HEK293T (cell line): ENCODE measurements around the gene GPRASP1.

Source experiments
- ELF4 ChIP-seq: fragments of 450-650 bp; IDR thresholded peaks from 2 replicates; pipeline ENCODE4 v1.6.1; 2017; ENCODE audit warnings: antibody characterized with exemption
- FOXA1 ChIP-seq: fragments of 450-650 bp; IDR thresholded peaks from 2 replicates; pipeline ENCODE4 v1.6.1; 2016; ENCODE audit warnings: mild to moderate bottlenecking
- FOXK2 ChIP-seq: fragments of 450-650 bp; IDR thresholded peaks from 2 replicates; pipeline ENCODE4 v1.6.1; 2016; ENCODE audit warnings: mild to moderate bottlenecking
- FOXM1 ChIP-seq: fragments of 450-650 bp; IDR thresholded peaks from 2 replicates; pipeline ENCODE4 v1.6.1; 2017; ENCODE audit warnings: mild to moderate bottlenecking, borderline replicate concordance
- HDGF ChIP-seq: fragments of 450-650 bp; IDR thresholded peaks from 2 replicates; pipeline ENCODE4 v1.6.1; 2017; ENCODE audit warnings: antibody characterized with exemption, borderline replicate concordance
- LEF1 ChIP-seq: fragments of 450-650 bp; IDR thresholded peaks from 2 replicates; pipeline ENCODE4 v1.6.1; 2017; ENCODE audit warnings: mild to moderate bottlenecking, borderline replicate concordance
- NFRKB ChIP-seq: fragments of 450-650 bp; IDR thresholded peaks from 2 replicates; pipeline ENCODE4 v1.6.1; 2016; ENCODE audit warnings: mild to moderate bottlenecking, moderate library complexity
- SP1 ChIP-seq: fragments of 450-650 bp; IDR thresholded peaks from 2 replicates; pipeline ENCODE4 v1.6.1; 2017
- SUZ12 ChIP-seq: fragments of 450-650 bp; IDR thresholded peaks from 2 replicates; pipeline ENCODE4 v1.6.1; 2016; ENCODE audit warnings: mild to moderate bottlenecking
- TARDBP ChIP-seq: fragments of 450-650 bp; IDR thresholded peaks from 2 replicates; pipeline ENCODE4 v1.6.1; 2016
- TF ChIP-seq, protein P1 (sequence below): fragments of 450-650 bp; IDR thresholded peaks from 2 replicates; pipeline ENCODE4 v1.6.1; 2016

DNA sequence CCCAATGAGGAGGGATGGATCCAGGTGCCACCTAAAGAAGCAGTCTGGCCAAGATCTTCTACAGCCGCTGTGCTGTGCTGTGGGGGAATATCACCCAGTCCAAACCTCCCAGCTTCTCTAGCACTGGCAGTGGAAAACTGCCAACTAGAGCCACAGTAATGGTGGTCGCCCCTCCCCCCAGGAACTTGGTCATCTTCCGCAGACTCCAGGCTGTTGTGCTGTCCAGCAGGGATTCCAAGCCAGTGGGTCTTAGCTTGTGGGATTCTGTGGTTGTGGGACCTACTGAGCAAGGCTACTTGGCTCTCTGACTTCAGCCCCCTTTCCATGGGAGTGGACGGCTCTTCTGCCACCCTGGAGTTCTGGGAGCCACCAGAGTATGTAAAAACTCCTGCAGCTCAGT is 18.2 kb downstream of the GPRASP1 start:
- no peak for TF ChIP-seq FOXM1
- no peak for TF ChIP-seq SP1
- TF ChIP-seq SUZ12, result no peak
- no peak for TF ChIP-seq ELF4
- TF ChIP-seq FOXA1, result no peak
- TF ChIP-seq LEF1, result no peak
- TF ChIP-seq NFRKB, result no peak
- TF ChIP-seq HDGF, result no peak
- TF ChIP-seq TARDBP, result no peak
- TF ChIP-seq, protein P1, sequence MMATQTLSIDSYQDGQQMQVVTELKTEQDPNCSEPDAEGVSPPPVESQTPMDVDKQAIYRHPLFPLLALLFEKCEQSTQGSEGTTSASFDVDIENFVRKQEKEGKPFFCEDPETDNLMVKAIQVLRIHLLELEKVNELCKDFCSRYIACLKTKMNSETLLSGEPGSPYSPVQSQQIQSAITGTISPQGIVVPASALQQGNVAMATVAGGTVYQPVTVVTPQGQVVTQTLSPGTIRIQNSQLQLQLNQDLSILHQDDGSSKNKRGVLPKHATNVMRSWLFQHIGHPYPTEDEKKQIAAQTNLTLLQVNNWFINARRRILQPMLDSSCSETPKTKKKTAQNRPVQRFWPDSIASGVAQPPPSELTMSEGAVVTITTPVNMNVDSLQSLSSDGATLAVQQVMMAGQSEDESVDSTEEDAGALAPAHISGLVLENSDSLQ, result no peak
- no peak for TF ChIP-seq FOXK2
